ENCODE data around the gene TAGLN.
A peak's percentile ranks its signal among the peaks of the same experiment; 100 is the strongest.

TAGLN gene

DNA sequence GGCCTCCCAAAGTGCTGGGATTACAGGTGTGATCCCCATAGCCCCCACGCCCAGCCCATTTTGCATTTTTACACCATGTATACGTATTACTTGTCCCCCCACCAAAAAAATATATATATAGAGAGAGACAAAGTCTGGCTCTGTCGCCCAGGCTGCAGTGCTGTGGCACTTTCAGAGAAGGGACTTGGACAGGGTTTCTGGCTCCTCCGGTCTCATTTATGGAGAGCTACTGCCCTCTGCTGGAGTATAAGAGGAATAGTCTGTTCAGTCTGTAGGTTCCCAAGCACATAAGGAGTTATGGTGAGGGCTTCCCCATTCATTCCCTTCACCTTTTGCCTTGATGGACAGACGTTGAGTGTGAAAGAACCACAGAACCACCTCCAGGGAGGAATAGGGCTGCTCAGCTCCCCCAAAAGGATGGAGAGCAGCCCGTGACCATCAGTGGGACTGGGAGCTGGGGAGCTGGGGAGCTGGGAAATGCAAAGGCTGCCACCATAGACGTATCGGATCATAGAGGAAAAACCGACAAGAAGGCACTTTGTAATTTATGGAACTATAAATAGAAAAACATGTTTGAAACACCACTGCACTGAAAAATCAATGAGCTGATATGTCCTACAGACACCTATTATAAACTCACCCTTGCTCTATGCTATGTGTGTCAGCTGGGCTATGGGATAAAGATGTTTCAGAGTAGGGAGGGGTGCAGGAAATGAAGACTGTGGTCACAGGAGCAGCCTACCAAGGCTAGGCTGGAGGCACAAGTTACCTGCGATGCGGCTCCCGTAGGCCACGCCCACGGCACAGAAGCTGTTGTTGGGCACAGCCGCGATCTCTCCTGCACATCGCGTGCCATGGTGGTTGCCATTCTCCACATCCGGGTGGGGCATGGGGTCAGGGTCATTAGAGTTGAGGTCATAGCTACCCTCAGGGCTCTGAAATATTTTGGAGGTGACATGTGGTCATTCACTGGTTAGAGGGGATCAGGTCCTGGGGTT lies 27.5 kb downstream of the TAGLN start:
- no peak overlapping the region for H3K4me3 Mint-ChIP-seq
- peaks cover 6% of the 10 kb centered on the region for H3K27me3 Mint-ChIP-seq (ENCODE audit: low read depth, poor library complexity)
- DNase-seq: peak; percentile 53
- peaks cover 74% of the 10 kb centered on the region for H3K4me1 Mint-ChIP-seq
- TF ChIP-seq CTCF (IDR thresholded peaks at IDR 0.05): peak; percentile 75
- peak overlapping the region; percentile 73 for H3K27ac Mint-ChIP-seq
- peaks cover 9% of the 10 kb centered on the region for H3K36me3 Mint-ChIP-seq (ENCODE audit: low read depth)
- H3K9me3 Mint-ChIP-seq: no peaks in the 10 kb centered on the region

DNA sequence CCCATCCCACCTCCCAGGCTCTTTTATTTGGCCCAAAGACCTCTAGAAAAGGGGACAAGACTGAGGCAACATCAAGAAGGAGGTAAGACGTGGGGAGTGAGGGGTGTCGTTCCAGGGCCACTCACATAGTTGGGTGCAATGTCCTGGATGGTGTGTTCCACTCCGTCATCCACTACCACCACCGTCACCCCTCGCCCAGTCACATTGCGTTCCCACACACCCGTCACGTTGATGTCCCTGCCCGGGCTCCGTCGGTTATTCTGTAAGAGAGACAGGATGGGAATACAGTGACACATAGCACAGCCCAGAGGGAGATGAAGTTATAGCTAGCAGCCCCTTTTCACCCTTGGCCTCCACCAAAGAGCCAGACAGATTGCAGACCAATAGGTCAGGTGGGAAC lies 28.9 kb downstream of the TAGLN start:
- Mint-ChIP-seq H3K27ac (peak overlapping the region; percentile 72), H3K27me3 (ENCODE audit: low read depth, poor library complexity) (peaks cover 6% of the 10 kb centered on the region), H3K36me3 (ENCODE audit: low read depth) (peaks cover 9% of the 10 kb centered on the region), H3K9me3 (no peaks in the 10 kb centered on the region), H3K4me3 (no peak overlapping the region), H3K4me1 (peaks cover 63% of the 10 kb centered on the region)
- TF ChIP-seq CTCF (IDR thresholded peaks at IDR 0.05): no peak
- no peak for DNase-seq

DNA sequence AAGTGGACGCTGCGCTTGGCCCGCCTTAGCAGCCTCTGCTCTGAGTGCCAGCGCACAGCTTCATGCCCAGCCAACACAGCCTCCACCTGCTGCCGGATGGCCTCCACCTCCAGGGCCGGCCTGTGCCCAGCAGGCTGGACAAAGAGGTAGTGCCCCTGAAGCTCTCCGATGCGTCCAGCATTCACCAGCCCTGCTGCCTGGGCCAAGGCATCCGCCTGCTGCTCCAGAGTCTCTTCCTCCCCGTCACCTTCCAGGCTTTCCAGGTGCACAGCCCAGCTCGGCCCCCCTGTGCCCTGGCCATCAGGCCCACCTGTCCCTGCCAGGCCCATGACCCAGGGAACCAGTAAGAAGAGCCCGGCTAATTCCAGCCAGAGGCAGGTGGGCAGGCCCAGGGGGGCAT lies 30.2 kb downstream of the TAGLN start:
- DNase-seq: no peak
- peaks cover 63% of the 10 kb centered on the region for H3K4me1 Mint-ChIP-seq
- no peaks in the 10 kb centered on the region for H3K9me3 Mint-ChIP-seq
- peaks cover 3% of the 10 kb centered on the region for H3K27me3 Mint-ChIP-seq (ENCODE audit: low read depth, poor library complexity)
- H3K4me3 Mint-ChIP-seq: peak overlapping the region; percentile 55
- no peak overlapping the region for H3K27ac Mint-ChIP-seq
- no peak for TF ChIP-seq CTCF (IDR thresholded peaks at IDR 0.05)
- H3K36me3 Mint-ChIP-seq (ENCODE audit: low read depth): peaks cover 9% of the 10 kb centered on the region

- H3K4me3 Mint-ChIP-seq: peak overlapping the region; percentile 98
- H3K9me3 Mint-ChIP-seq: no peaks in the 10 kb centered on the region
- no peak for TF ChIP-seq CTCF (IDR thresholded peaks at IDR 0.05)
- no peak for DNase-seq
- H3K4me1 Mint-ChIP-seq: peaks cover 59% of the 10 kb centered on the region
- H3K27me3 Mint-ChIP-seq (ENCODE audit: low read depth, poor library complexity): peaks cover 3% of the 10 kb centered on the region
- H3K36me3 Mint-ChIP-seq (ENCODE audit: low read depth): peaks cover 9% of the 10 kb centered on the region
- H3K27ac Mint-ChIP-seq: peak overlapping the region; percentile 45
Observed at GRCh38 chr11:117229931-117230285, 30.7 kb downstream of the TAGLN start.

GRCh38 chr11:117230286-117230961 lies 31.3 kb downstream of the TAGLN start:
- no peak for TF ChIP-seq CTCF (IDR thresholded peaks at IDR 0.05)
- Mint-ChIP-seq H3K27ac (peak overlapping the region; percentile 84), H3K4me1 (peaks cover 54% of the 10 kb centered on the region), H3K4me3 (peak overlapping the region; percentile 98), H3K27me3 (ENCODE audit: low read depth, poor library complexity) (no peaks in the 10 kb centered on the region), H3K36me3 (ENCODE audit: low read depth) (peaks cover 9% of the 10 kb centered on the region), H3K9me3 (no peaks in the 10 kb centered on the region)
- DNase-seq: no peak
